ENCODE results near the gene GOSR2. TPM values are rescaled to one million over a fixed set of nuclear protein-coding genes. Genes with fewer than 3 reads are reported as not detected.
A peak's percentile ranks its signal among the peaks of the same experiment; 100 is the strongest.

The GOSR2 gene
- total and polyA plus RNA-seq, 2 of the 4 experiments (the other 2 are of a cell fraction): 63.4 to 75.6 TPM

DNA sequence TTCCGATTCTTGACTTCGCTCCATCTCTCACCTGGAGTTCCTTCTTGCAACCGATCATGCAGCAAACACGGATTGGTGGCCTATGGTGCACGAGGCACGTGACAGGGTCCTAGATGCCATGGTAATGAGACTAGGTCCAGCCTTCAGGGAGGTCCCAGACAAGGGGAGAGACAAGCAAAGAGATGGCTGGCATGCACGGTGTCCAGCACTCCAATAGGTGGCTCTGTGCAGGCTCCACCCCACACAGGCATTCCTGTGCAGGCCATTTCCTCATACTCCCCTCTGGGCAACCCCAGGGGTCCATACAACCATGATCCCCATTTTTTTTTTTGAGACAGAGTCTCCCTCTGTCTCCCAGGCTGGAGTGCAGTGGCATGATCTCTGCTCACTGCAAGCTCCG lies 40.3 kb upstream of the GOSR2 start:
- no peak overlapping the region for H2AK5ac ChIP-seq (ENCODE audit: low read depth, low read length)
- no peaks in the 10 kb centered on the region for H3K4me1 ChIP-seq (ENCODE audit: control insufficient read depth, insufficient read depth, low read length)
- DNase-seq: no peak
- H3K56ac ChIP-seq (ENCODE audit: extremely low read depth, insufficient read depth, low read length): no peak overlapping the region
- H3K79me1 ChIP-seq (ENCODE audit: low read depth in 1 of 2, low read length in 2 of 2): no peaks in the 10 kb centered on the region
- H4K20me1 ChIP-seq (ENCODE audit: insufficient read depth, low read length): no peaks in the 10 kb centered on the region
- dilution Hi-C loops (cut with HindIII; ENCODE audit: low sequenced_read_pairs, unreplicated experiment): no loop called here
- H3K9me3 ChIP-seq (ENCODE audit: control insufficient read depth, insufficient read depth, low read length): no peaks in the 10 kb centered on the region
- H2AFZ ChIP-seq (replicated peaks; ENCODE audit: low read length, poor library complexity): peak overlapping the region; percentile 32
- no peak for ATAC-seq (ENCODE audit: low read depth)
- 70% methylated on average over 3 of the region's 8 CpGs; no CpG with 5 or more reads in 1 of the 2 experiments for WGBS, 2 experiments (ENCODE audit: extremely low coverage in 2 of 2, insufficient read length in 1 of 2)
- no peak overlapping the region for H3K27ac ChIP-seq (ENCODE audit: insufficient read depth, low read length)
- intact Hi-C loops (cut with micrococcal nuclease): no loop called here
- H2BK20ac ChIP-seq (ENCODE audit: low read depth, low read length): no peak overlapping the region
- no peak overlapping the region for H2BK15ac ChIP-seq (ENCODE audit: low read depth, low read length)
- CTCF ChIA-PET: no interaction called here
- H3K4me2 ChIP-seq (ENCODE audit: low read depth, low read length): no peak overlapping the region
- peaks cover 51% of the 10 kb centered on the region for H3K27me3 ChIP-seq (ENCODE audit: control insufficient read depth, insufficient read depth, low read length)
- no peak overlapping the region for H3K23ac ChIP-seq (ENCODE audit: low read depth, low read length)
- no peaks in the 10 kb centered on the region for H3K9me1 ChIP-seq (ENCODE audit: insufficient read depth, low read length)
- H3K14ac ChIP-seq (replicated peaks; ENCODE audit: low read depth, low read length): no peak overlapping the region
- POLR2A ChIA-PET (ENCODE audit: unreplicated experiment): no interaction called here
- H3K36me3 ChIP-seq (ENCODE audit: control insufficient read depth, insufficient read depth, low read length): no peaks in the 10 kb centered on the region
- H4K5ac ChIP-seq (ENCODE audit: low read depth, low read length): no peak overlapping the region
- no peak overlapping the region for H2BK5ac ChIP-seq (ENCODE audit: low read depth, low read length, poor library complexity, severe bottlenecking)
- no peak overlapping the region for H2AK9ac ChIP-seq (replicated peaks; ENCODE audit: low read depth, low read length, poor library complexity)
- in situ Hi-C loops (cut with MboI; ENCODE audit: low sequenced_read_pairs): no loop called here
- H2BK120ac ChIP-seq (ENCODE audit: low read depth, low read length): no peak overlapping the region
- H3K9ac ChIP-seq (ENCODE audit: low read depth, low read length): no peak overlapping the region
- no peak overlapping the region for H3K4ac ChIP-seq (ENCODE audit: low read depth, low read length)
- no peak for TF ChIP-seq MAZ (IDR thresholded peaks at IDR 0.05; ENCODE audit: borderline replicate concordance, low read depth, low read length)
- H3K18ac ChIP-seq (ENCODE audit: low read depth, low read length): no peak overlapping the region
- no peak overlapping the region for H4K8ac ChIP-seq (ENCODE audit: low read depth in 2 of 2, low read length in 2 of 2)
- no TSS peak for BruUV-seq (replicated peaks)
- no peak overlapping the region for H3K4me3 ChIP-seq (ENCODE audit: insufficient read depth, low read depth, low read length)
- H4K91ac ChIP-seq (ENCODE audit: insufficient read depth, low read depth, low read length): no peak overlapping the region
